Kidney (tissue), 14 donors: ENCODE results near the gene EGFL7. TPM values are rescaled to one million over a fixed set of nuclear protein-coding genes. Genes with fewer than 3 reads are reported as not detected.
A peak's percentile ranks its signal among the peaks of the same experiment; 100 is the strongest.

Experiments
- DNase-seq, 5 donors: peaks; one replicate each; pipeline ENCODE4 v3.0.0-alpha.2; 2013 to 2020
- FAIRE-seq: peaks from 2 replicates; lab custom pipeline; 2012; peaks lifted over from hg19 to GRCh38; lab: Jason Lieb, UNC
- H3K27ac ChIP-seq, 2 donors: one replicate each; pipeline ENCODE4 v1.7.0; 2013; ENCODE audit warnings: low read depth in 2 of 2, low read length in 2 of 2, inconsistent platforms in 1 of 2
- H3K27me3 ChIP-seq: one replicate; pipeline ENCODE4 v1.7.1; 2013; ENCODE audit warnings: low read length, inconsistent platforms; ENCODE audit not compliant: control insufficient read depth, insufficient read depth
- H3K36me3 ChIP-seq, 3 donors: one replicate each; pipeline versions ENCODE4 v1.7.0 to v1.7.1; 2013; ENCODE audit warnings: low read length in 3 of 3, control low read depth in 1 of 3, inconsistent platforms in 1 of 3; ENCODE audit not compliant: insufficient read depth in 3 of 3, control insufficient read depth in 2 of 3
- H3K4me1 ChIP-seq, 3 donors: one replicate each; pipeline versions ENCODE4 v1.7.0 to v1.7.1; 2013; ENCODE audit warnings: low read length in 3 of 3, inconsistent platforms in 1 of 3, low read depth in 1 of 3; ENCODE audit not compliant: control insufficient read depth in 2 of 3, insufficient read depth in 2 of 3
- H3K4me3 ChIP-seq, 3 donors: one replicate each; pipeline versions ENCODE4 v1.7.0 to v1.8.1; 2013; ENCODE audit warnings: low read length in 3 of 3, control low read depth in 1 of 3, inconsistent platforms in 1 of 3
- H3K9ac ChIP-seq, 3 donors: one replicate each; pipeline versions ENCODE4 v1.7.0 to v1.7.1; 2013; ENCODE audit warnings: low read length in 3 of 3, control low read depth in 1 of 3, inconsistent platforms in 1 of 3
- H3K9me3 ChIP-seq, 3 donors: one replicate each; pipeline versions ENCODE4 v1.7.0 to v1.7.1; 2013; ENCODE audit warnings: low read length in 3 of 3, control low read depth in 1 of 3, inconsistent platforms in 1 of 3; ENCODE audit not compliant: control insufficient read depth in 2 of 3, insufficient read depth in 1 of 3
- intact Hi-C: fragments of 100-400 bp; cut with DNase I; formaldehyde crosslinking; loops from one replicate; pipeline ENCODE4 v1.11.1; 2022
- polyA plus RNA-seq: library from polyadenylated mRNA; stranded (reverse); fragments of 350-450 nt; fragmentation: Illumina TruSeq; extraction: RNeasy Lipid Tissue Mini Kit (QIAGEN cat#74804); gene quantifications from one replicate; pipeline ENCODE4 v1.2.3, GENCODE V29; 2014; ENCODE audit warnings: low read depth, low replicate concordance; ENCODE audit not compliant: insufficient read depth
- total RNA-seq: library from RNA; stranded (reverse); fragmentation: NEBNext Ultra II Directional; extraction: Animal tissue kit (Norgen Biotek cat#: 25700); gene quantifications from one replicate; pipeline ENCODE4 v1.2.1, GENCODE V29; 2021
- TF ChIP-seq, protein P1 (sequence below): IDR thresholded peaks from 3 replicates; pipeline ENCODE4 v1.5.1; 2012; ENCODE audit warnings: mild to moderate bottlenecking, moderate library complexity, borderline replicate concordance; ENCODE audit not compliant: insufficient read depth; ENCODE audit errors: extremely low read depth
- donor health status: control.
- donor health status: control.
- donor health status: control.
- donor health status: control.
- donor health status: control.
- donor health status: DM: yes; HTN: yes; CAD: no.
- donor health status: Normal renal cell carcinoma (clear cell type).

EGFL7 gene
- total and polyA plus RNA-seq, 2 donors from 2014 or later: 137 to 140 TPM

DNA sequence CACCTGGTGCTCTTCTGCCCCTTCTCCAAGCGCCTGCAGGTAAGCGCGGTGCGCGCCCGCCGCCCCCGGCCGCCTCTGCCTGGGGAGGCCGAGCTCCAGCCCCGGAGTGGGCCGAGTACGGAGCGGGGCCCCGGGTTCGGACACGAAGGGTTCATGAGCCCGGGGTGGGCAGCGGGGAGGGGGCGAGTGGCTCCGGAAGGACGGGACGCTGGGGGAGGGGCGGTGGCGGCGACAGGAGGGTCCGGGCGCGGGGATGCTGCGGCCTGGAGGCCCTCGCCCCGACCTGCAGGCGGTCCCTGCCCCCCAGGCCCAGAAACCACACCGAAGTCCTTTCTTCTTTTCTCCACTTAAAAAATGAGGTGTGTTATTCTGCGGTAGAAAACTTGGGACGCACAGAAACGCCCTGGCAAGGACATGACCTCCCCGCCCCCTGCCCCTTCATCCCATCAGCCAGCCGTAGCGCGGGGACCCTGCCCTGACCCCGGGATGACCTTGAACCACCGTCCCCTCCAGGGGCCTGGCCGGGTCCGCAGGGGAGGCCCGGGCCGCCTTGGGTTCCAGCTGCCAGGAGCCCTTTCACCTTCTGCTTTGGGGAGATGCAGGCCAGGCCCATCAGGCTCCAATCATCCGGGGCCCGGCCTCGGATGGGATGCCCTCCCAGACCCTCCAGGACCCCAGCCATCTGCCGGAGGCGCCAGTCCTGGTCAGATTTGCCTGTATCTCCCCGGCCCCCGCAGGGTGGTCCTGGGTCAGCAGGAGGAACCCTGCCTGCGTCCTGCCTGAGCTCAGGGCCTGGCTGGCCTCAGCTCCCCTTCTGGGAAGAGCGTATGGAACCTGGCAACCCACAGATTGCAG lies 50.2 kb downstream of the EGFL7 start:
- Histone ChIP-seq H3K4me1 (peaks cover 0 to 24% (median 0%) of the 10 kb centered on the region in 3 donors), H3K9me3 (no peaks in the 10 kb centered on the region), H3K4me3 (peak overlapping the region; percentile 26 to 53 (median 34)), H3K27ac (peak overlapping the region; percentile 23 to 57), H3K36me3 (no peaks in the 10 kb centered on the region), H3K9ac (peak overlapping the region in 2 of 3 donors; percentile 16 to 19), H3K27me3 (no peaks in the 10 kb centered on the region)
- intact Hi-C loops: no loop called here
- TF ChIP-seq, protein P1, sequence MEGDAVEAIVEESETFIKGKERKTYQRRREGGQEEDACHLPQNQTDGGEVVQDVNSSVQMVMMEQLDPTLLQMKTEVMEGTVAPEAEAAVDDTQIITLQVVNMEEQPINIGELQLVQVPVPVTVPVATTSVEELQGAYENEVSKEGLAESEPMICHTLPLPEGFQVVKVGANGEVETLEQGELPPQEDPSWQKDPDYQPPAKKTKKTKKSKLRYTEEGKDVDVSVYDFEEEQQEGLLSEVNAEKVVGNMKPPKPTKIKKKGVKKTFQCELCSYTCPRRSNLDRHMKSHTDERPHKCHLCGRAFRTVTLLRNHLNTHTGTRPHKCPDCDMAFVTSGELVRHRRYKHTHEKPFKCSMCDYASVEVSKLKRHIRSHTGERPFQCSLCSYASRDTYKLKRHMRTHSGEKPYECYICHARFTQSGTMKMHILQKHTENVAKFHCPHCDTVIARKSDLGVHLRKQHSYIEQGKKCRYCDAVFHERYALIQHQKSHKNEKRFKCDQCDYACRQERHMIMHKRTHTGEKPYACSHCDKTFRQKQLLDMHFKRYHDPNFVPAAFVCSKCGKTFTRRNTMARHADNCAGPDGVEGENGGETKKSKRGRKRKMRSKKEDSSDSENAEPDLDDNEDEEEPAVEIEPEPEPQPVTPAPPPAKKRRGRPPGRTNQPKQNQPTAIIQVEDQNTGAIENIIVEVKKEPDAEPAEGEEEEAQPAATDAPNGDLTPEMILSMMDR: no peak
- FAIRE-seq (no peak), DNase-seq (peak in 1 of 5 donors; percentile 84)

GRCh38 chr9:136713550-136713949 lies 50.8 kb downstream of the EGFL7 start:
- H3K9me3 ChIP-seq: no peaks in the 10 kb centered on the region
- intact Hi-C loops: no loop called here
- TF ChIP-seq, protein P1: no peak
- DNase-seq (no peak), FAIRE-seq (no peak)
- H3K36me3 ChIP-seq: no peaks in the 10 kb centered on the region
- H3K27me3 ChIP-seq: no peaks in the 10 kb centered on the region
- H3K4me3 ChIP-seq: peak overlapping the region in 1 of 3 donors; percentile 53
- no peak overlapping the region for H3K9ac ChIP-seq
- peaks cover 0 to 24% (median 5%) of the 10 kb centered on the region in 3 donors for H3K4me1 ChIP-seq
- peak overlapping the region; percentile 43 to 53 for H3K27ac ChIP-seq

DNA sequence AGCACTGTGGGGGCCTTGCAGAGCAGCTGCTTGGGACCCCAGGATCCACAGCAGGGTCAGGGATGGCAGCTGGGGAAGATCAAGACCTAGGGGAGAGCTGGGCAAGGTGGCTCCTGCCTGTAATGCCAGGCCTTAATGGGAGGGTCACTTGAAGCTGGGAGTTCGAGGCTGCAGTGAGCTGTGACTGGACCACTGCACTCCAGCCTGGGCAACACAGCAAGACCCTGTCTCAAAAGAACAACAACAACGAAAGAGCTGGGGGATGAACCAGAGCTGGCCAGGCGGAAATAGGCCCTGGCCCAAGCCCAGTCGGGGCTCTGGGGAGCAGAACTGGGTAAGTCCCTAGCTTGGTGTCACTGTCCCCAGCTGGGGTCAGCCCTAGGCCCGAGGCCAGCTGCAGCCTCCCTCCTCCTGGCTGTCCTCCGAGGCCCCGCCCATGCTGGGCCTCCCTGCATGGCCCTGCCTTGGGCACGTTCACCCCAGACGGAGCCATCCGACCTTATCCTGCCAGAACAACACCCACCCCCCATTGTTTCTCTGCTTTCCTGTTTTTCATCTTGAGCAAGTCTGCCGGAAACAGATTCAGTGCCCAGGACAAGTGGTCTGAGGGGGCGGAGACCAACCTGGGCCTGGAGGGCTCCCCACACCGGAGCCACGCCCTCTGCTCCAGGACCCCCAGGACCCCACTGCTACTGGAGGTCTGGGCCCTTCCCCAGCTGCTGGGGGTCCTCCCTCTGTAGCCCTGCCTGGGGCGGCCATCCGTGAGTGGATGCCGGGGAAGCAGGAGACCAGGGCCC lies 51.6 kb downstream of the EGFL7 start:
- intact Hi-C loops: no loop called here

More for the DNA sequence above, 51.6 kb downstream of the EGFL7 start:
- H3K27ac ChIP-seq: peak overlapping the region; percentile 57 to 67
- peak in 2 of 5 donors; percentile 61 to 89 for DNase-seq
- no peaks in the 10 kb centered on the region for H3K36me3 ChIP-seq
- H3K4me3 ChIP-seq: no peak overlapping the region
- FAIRE-seq: no peak
- TF ChIP-seq, protein P1: no peak
- H3K27me3 ChIP-seq: no peaks in the 10 kb centered on the region
- no peak overlapping the region for H3K9ac ChIP-seq
- H3K9me3 ChIP-seq: no peaks in the 10 kb centered on the region
- peaks cover 0 to 27% (median 6%) of the 10 kb centered on the region in 3 donors for H3K4me1 ChIP-seq
